Measurements from ENCODE around the gene CAMTA1.

The CAMTA1 gene

GRCh38 chr1:7579016-7579415, 793.8 kb downstream of the CAMTA1 start:
- DNase-seq (ENCODE audit: low read depth in 2 of 2, low spot score in 1 of 2), result no peak

DNA sequence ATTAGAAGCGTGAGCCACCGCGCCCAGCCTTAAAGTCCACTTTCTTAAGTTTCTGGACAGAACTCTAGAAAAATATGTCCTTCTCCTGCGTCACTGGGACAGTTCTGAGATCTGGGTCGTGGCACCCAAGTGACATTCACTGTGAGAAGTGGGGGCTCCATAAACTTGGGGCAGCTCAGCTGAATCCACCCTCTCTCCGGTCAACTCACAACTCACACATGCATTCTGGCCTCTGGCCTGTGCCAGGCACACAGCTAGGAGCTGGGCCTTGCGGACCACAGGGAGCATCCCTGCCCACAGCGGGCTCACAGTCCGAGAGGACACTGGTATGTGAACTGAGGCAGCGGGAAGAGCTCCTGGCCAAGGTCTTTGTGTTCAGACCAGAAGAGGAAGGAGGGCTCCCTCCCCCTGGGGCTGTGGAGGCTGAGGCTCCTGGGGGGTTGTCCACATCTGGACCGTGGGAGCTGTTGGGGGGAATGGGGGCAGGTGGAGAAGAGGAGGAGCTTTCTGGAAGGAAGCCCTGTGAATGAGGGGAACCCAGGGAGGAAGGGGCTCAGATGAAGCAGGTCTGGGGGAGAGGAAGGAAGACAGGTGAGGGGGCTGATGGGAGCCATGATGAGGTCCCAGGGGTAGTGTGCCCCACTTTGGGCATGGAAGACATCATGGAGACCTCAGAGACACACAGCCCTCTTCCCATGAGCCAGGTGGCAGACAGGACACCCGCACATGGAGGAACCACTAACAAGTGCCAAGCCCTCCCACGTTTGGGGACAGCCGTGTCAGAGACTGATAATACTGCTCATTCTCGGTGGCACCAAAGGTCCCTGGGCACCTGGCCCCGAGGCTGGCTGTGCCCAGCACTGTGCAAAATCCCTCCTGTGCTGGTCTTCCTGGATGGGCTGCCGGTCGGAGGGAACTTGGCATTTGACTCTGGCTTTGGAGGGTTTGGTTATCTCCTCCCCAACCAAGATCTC, 794.9 kb downstream of the CAMTA1 start:
- no peak for DNase-seq (ENCODE audit: low read depth in 2 of 2, low spot score in 1 of 2)

DNA sequence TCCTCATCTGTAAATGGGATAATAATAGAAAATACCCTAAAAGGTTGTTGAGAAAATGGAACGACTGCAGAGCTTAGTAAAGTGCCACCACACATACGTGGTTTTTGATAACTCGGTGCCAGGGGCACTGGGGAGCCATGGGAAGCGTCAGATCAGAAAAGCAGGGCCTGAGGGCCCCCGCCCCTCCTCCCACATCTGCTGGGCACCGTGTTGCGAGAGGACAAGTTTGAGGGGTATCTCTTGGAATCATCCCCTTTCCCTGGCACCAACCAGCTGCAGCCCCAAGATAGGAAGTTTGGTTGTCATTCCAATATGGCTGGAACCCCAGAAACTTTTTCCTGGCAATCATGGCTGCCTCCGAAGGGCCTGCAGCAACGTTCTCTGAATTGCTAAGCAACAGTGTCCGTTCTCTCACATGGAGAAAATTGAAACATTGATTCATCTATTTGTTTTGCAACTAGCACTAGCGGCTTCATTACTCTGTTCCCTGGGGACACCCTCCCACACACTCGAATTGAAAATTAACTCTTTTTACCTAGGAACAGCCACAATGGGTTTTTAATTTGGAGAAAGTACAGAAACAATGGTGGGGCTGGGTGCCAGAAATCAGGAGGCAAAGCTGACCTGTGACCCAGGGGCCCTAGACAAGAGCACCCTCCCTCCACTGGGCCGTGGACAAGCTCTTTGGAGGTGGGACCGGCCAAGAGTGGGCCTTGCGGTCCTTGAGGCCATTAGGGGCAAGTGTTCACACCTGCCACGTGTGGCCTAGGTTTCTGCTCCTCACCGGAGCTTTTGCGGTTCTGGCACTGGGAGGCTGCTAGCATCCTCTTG, 795.9 kb downstream of the CAMTA1 start:
- DNase-seq (ENCODE audit: low read depth in 2 of 2, low spot score in 1 of 2), result no peak

DNA sequence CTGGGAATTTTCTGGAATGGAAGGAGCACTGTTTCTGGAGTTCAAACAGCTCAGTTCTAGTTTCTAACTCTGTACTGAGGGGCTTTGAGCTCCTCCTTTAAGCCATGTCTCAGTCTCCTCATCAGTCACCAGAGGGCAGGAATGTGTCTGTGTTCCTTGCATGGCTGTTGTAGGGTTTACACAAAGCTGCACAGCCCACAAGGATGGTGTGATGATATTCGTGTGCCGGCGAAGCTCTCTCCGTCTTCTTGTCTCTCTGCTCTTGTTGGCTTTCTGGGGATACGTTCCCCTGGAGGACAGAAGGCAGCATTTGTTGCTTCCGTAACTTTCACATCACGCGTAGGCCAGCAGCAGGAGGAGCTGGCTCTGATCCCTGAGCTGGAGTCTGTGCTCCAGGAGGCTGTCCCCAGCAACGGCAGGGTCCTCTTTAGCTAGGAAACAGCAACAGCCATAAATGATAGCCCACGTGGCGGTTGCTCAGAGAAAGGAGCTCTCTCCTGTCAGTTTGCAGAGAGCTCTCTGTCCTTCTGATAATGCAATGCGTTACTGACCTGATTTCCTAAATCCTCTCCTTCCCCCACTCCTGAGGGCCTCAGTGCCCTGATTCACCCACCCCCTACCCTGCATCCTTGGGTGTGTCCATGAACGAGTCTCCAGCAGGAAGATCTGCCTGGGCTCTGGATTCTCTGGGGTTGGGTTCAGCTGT, 796.7 kb downstream of the CAMTA1 start:
- no peak for DNase-seq (ENCODE audit: low read depth in 2 of 2, low spot score in 1 of 2)

GRCh38 chr1:7582460-7582972, 797.3 kb downstream of the CAMTA1 start:
- no peak for DNase-seq (ENCODE audit: low read depth in 2 of 2, low spot score in 1 of 2)

DNA sequence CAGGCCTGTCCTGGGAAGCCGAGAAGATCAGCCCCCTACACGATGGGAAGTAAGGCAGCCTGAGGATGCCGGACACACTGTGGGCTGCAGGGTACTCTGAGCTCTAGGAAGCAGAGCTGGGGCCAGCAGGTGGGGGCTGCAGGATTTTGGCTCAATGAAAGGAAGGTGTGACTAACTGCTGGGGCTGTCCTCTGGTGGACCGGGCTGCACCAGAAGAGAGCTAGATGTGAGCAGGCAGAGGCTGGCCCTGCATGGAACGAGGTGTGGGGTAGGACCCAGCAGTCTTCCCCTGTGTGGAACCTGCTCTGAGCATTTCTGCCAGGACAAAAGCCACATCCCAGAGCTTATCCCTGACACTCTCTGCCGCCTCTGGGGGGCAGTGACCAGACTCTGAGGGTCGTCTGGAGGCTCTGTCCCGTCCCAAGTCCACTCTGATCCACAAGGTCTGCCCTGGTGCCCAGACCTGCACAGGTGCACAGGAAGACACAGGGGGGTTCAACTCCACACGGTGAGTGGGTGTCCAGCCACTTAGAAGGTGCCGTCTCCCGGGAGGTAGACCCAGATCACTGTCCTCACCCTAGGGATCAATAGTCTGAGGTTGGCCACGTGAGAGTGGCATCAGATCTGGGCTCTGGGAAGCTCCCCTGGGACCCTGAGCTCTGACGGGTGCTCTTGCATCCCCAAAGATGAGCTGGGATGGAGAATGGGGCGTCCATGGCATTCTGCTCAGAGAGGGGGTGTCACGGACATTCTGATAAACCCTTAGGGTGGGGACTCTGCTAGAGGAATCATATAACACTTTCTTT, 798.2 kb downstream of the CAMTA1 start:
- DNase-seq (ENCODE audit: low read depth in 2 of 2, low spot score in 1 of 2), result no peak

DNA sequence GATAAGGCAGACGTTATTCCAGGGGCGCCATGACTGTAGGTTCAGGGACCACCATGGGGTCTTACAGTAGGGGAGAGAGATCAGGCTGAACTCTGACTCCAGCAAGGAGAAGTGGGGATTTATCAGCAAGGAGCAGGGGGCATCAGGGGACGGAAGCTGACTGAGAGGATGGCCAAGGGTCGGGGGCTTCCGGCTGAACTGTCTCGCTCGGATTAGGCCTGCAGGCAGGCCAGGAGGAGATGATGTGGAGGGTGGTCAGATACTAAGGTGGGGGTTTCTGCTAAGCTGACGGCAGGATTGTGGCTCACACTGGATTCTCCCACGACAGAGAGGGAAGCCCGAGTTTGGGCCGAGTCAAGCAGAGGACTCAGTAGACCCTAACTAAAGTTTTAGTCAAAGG, 798.9 kb downstream of the CAMTA1 start:
- DNase-seq (ENCODE audit: low read depth in 2 of 2, low spot score in 1 of 2), result no peak

GRCh38 chr1:7584643-7585042, 799.4 kb downstream of the CAMTA1 start:
- DNase-seq (ENCODE audit: low read depth in 2 of 2, low spot score in 1 of 2), result no peak

GRCh38 chr1:7585216-7585907, 800.1 kb downstream of the CAMTA1 start:
- DNase-seq (ENCODE audit: low read depth in 2 of 2, low spot score in 1 of 2), result no peak

- DNase-seq (ENCODE audit: low read depth in 2 of 2, low spot score in 1 of 2), result no peak
These were observed 801.0 kb downstream of the CAMTA1 start for GRCh38 chr1:7586031-7586941.

GRCh38 chr1:7587108-7587772, 802.0 kb downstream of the CAMTA1 start:
- no peak for DNase-seq (ENCODE audit: low read depth in 2 of 2, low spot score in 1 of 2)

DNA sequence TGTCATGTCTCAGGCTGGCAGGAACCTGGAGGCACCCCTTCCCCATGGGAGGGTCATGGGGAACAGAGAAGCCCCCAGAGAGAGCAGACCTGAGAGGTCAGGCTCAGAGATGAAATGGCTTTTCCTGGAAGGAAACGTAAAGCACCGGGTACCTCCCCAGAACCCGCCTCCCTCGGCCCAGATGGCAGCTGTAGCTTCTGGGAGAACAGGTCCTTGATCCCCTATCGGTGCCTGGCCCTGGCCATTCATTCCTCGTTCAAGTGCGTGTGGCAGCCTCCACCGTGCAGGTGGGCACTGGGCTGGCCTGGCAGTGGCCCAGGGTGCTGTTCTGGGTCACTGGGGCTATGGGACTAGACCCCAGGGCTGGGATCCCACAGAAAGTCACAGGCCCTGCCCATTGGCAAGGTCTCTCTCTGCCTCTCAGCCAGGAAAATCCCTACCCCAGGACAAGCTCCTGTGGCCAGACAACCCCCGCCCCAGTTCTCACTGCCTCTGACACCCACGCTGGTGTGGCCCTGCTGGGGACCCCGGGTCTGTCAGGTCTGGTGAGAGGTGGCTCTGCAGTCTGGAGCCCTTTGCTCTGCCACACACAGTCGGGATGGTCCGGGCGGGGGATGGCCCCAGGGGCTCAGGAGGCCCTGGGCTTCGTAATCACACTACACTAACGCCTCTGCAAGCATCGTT, 802.7 kb downstream of the CAMTA1 start:
- no peak for DNase-seq (ENCODE audit: low read depth in 2 of 2, low spot score in 1 of 2)

GRCh38 chr1:7588457-7588827, 803.2 kb downstream of the CAMTA1 start:
- DNase-seq (ENCODE audit: low read depth in 2 of 2, low spot score in 1 of 2), result no peak

DNA sequence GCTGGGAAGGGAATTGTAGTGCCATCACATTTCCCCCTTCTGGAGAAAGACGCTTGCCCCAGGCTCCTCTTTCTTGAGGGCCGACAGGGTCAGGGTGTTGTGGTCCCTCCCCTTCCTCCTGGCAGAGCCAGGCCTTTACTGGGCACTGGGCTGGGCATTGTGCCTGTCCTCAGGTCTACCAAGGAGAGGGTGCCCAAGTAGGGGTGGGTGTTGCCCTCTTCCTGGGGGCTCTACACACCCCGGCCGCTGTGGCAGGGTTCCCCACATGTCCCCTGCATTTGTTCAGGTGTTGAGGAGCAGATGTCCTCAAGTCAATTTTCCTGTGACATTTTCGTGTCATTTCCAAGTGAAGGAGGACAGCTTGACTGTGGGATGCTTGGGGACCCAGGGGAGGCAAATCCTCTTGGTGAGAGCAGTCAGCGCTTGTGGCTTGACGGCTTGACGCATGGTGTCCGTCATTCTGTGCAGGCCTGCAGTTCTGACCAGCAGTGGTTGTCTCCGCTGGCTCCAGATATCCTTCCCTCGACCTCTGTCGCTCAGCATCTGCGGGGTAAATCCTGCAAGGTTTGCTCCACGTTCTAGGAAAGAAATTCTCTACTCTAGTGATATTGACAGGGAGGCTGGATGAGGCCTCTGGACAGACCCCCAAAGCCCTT, 804.0 kb downstream of the CAMTA1 start:
- no peak for DNase-seq (ENCODE audit: low read depth in 2 of 2, low spot score in 1 of 2)

DNA sequence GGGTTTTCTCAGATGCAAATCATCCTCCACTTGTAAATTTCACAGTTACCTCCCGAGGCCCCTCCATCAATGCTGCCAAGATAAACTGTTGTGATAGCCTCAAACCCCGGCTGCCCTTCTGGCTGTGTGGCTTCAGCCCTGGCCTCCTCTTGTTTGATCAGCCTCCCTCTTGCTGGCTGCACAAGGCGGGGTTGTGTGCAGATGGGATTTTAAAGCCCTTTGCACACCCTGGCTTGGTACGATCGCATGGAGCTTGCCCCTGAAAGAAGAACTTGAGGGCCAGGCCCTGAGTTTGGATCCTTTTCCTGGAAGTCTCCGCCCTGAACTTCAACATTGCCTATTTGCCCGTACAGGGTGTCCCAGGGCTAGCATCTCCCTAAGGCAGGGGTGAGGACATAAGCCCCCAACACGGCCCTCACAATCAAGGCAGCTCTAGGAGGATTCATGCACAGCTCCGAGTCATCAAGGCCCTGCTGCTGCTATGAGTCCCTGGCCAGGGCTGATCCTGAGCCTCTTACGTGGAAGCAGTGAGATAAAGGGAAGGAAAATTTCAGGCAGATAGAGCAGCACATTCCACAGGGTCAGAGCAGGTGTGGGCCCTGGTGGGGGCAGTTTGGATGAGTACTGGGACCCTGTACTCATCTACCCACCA, 804.6 kb downstream of the CAMTA1 start:
- no peak for DNase-seq (ENCODE audit: low read depth in 2 of 2, low spot score in 1 of 2)

DNA sequence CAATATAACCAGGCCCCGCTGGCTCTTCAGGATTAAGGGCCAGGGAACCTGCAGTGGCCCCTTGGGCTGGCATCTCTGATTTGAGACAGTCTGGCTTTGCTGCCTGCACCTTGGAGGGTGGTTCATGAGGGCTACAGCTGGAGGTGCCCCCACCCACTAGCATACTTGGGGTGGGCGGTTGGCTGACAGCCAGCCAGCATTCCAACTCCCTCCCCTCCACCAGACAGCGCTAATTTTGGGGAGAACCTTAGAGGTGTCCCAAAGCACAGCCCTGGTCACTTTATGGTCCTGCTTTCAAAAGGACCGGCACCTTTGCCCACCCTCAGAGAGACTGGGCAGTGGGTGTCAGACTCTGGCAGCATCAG, 805.2 kb downstream of the CAMTA1 start:
- no peak for DNase-seq (ENCODE audit: low read depth in 2 of 2, low spot score in 1 of 2)

DNA sequence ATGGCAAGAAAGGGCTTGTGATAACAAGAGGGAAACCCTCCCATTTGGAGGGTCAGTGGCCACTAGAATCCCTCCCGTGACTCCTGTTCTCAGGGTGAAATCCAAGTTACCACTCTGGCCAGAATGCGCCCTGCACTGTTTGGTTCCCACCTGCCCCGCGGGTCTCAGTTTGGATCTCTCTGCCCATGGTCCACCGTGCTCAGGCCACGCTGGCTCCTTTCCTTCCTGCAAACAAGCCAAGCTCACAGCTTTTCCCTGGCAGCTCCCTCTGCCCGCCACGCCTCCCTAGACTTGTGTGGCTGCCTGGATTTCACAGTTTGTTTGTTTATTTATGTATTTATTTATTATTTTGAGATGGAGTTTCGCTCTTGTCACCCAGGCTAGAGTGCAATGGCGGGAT, 806.3 kb downstream of the CAMTA1 start:
- no peak for DNase-seq (ENCODE audit: low read depth in 2 of 2, low spot score in 1 of 2)

Data from stimulated activated CD8-positive, alpha-beta memory T cell treated with anti-CD3 and anti-CD28 coated beads, Interleukin-4, amount 100 ng/mL, for 4 hours (primary cell).